ENCODE results near the gene MYO9A.

MYO9A gene

GRCh38 chr15:71807691-71808091 lies 310.3 kb downstream of the MYO9A start:
- no peak for DNase-seq (ENCODE audit: low spot score)

- DNase-seq (ENCODE audit: low spot score) = no peak
Observed at GRCh38 chr15:71807125-71807629, 310.8 kb downstream of the MYO9A start.

GRCh38 chr15:71806452-71806931 lies 311.5 kb downstream of the MYO9A start:
- no peak for DNase-seq (ENCODE audit: low spot score)

- DNase-seq (ENCODE audit: low spot score) = peak; percentile 68
Observed at GRCh38 chr15:71804695-71805470, 313.1 kb downstream of the MYO9A start.

GRCh38 chr15:71804226-71804625 lies 313.7 kb downstream of the MYO9A start:
- DNase-seq (ENCODE audit: low spot score) = no peak

GRCh38 chr15:71802770-71803169 lies 315.2 kb downstream of the MYO9A start:
- DNase-seq (ENCODE audit: low spot score) = no peak

- DNase-seq (ENCODE audit: low spot score) = no peak
Observed at GRCh38 chr15:71801935-71802655, 315.9 kb downstream of the MYO9A start.

GRCh38 chr15:71800835-71801745 lies 316.9 kb downstream of the MYO9A start:
- DNase-seq (ENCODE audit: low spot score) = peak; percentile 49

- no peak for DNase-seq (ENCODE audit: low spot score)
Observed at GRCh38 chr15:71800190-71800589, 317.8 kb downstream of the MYO9A start.

GRCh38 chr15:71798641-71799040 lies 319.3 kb downstream of the MYO9A start:
- DNase-seq (ENCODE audit: low spot score) = no peak

- DNase-seq (ENCODE audit: low spot score) = no peak
Observed at GRCh38 chr15:71792521-71792920, 325.4 kb downstream of the MYO9A start.

GRCh38 chr15:71791975-71792374 lies 326.0 kb downstream of the MYO9A start:
- DNase-seq (ENCODE audit: low spot score) = no peak

- no peak for DNase-seq (ENCODE audit: low spot score)
Observed at GRCh38 chr15:71790081-71790480, 327.9 kb downstream of the MYO9A start.

- no peak for DNase-seq (ENCODE audit: low spot score)
Observed at GRCh38 chr15:71789616-71790015, 328.3 kb downstream of the MYO9A start.

GRCh38 chr15:71788646-71789579 lies 329.0 kb downstream of the MYO9A start:
- no peak for DNase-seq (ENCODE audit: low spot score)

- DNase-seq (ENCODE audit: low spot score) = no peak
Observed at GRCh38 chr15:71786673-71787072, 331.3 kb downstream of the MYO9A start.

- no peak for DNase-seq (ENCODE audit: low spot score)
Observed at GRCh38 chr15:71785996-71786395, 332.0 kb downstream of the MYO9A start.

GRCh38 chr15:71784719-71785118 lies 333.2 kb downstream of the MYO9A start:
- no peak for DNase-seq (ENCODE audit: low spot score)

- no peak for DNase-seq (ENCODE audit: low spot score)
Observed at GRCh38 chr15:71782422-71783165, 335.4 kb downstream of the MYO9A start.

- DNase-seq (ENCODE audit: low spot score) = no peak
Observed at GRCh38 chr15:71781965-71782265, 336.0 kb downstream of the MYO9A start.

Measured in COLO829 (cell line).